ENCODE data around the gene ZNF367. TPM values are rescaled to one million over a fixed set of nuclear protein-coding genes. Genes with fewer than 3 reads are reported as not detected.
A peak's percentile ranks its signal among the peaks of the same experiment; 100 is the strongest.

The ZNF367 gene
- total RNA-seq, 4 donors from 2014 or later, result 2.0 to 3.4 (median 2.6) TPM

DNA sequence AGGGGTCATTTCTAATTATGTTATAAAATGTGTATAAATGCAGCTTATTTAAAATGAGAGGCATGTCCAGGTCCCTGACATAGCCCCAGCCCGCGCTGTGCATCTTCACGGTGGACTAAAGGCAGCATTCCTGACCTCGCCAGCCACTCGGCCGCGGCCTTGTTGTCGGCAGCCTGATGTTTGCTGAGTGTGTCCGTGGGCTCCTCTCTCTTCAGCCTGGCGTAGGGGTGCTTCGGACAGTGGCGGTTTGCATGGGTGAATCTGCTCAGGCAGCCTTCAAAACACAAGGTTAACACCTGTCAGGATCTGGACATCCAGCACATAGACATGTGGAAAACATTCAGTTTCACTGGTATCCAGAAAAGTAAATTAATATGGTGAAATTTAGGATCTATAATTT is 25.9 kb downstream of the ZNF367 start:
- no peak overlapping the region for H3K27ac ChIP-seq (replicated peaks in 1 of 4)
- H3K4me1 ChIP-seq, result no peaks in the 10 kb centered on the region
- intact Hi-C loops (cut with DNase I), result no loop called here
- H3K36me3 ChIP-seq, result peaks cover 0 to 4% (median 0%) of the 10 kb centered on the region in 4 donors
- 95% methylated on average over 12 of the region's 12 CpGs for WGBS
- no peaks in the 10 kb centered on the region for H3K27me3 ChIP-seq
- TF ChIP-seq POLR2AphosphoS5 (IDR thresholded peaks at IDR 0.05) (no peak), EP300 (IDR thresholded peaks at IDR 0.05) (no peak), POLR2A (IDR thresholded peaks at IDR 0.05; ENCODE audit: low read depth) (no peak)
- TF ChIP-seq, protein P1, sequence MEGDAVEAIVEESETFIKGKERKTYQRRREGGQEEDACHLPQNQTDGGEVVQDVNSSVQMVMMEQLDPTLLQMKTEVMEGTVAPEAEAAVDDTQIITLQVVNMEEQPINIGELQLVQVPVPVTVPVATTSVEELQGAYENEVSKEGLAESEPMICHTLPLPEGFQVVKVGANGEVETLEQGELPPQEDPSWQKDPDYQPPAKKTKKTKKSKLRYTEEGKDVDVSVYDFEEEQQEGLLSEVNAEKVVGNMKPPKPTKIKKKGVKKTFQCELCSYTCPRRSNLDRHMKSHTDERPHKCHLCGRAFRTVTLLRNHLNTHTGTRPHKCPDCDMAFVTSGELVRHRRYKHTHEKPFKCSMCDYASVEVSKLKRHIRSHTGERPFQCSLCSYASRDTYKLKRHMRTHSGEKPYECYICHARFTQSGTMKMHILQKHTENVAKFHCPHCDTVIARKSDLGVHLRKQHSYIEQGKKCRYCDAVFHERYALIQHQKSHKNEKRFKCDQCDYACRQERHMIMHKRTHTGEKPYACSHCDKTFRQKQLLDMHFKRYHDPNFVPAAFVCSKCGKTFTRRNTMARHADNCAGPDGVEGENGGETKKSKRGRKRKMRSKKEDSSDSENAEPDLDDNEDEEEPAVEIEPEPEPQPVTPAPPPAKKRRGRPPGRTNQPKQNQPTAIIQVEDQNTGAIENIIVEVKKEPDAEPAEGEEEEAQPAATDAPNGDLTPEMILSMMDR (IDR thresholded peaks at IDR 0.05), result no peak
- H3K9me3 ChIP-seq, result no peaks in the 10 kb centered on the region
- DNase-seq (ENCODE audit: extremely low spot score), result no peak
- no peak overlapping the region for H3K4me3 ChIP-seq

DNA sequence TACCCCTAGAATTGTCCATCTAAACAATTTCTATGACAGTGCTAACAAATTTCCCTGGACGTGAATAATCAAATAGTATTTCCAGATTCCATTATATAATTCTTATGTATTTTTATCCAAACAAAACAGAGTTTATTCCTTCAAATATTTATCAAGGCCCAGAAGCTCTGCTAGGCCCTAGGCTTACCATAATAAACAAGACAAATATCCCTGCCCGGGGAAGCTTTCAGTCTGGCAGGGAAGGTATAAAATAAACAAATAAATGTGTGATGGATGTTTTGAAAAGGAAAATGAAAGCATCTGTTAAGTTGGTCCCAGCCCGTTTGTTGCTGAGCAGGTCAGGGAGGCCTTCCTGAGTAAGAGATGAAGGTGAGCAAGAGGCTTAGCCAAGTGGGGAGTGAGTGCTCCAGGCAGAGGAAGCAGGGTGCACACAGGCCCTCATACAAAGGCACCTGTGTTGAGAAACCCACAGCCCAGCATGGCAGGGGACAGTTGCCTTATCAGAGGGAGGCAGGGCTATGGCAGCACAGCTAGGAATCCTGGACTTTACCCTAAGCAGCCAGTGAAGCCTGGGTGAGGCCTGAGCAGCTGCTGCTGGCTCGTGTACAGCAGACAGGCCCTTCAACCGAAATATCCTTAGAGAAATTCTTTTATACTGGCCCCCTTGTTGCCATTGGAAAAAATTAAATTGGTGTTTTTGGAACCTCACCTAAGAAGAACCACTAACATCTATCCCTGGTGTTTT is 27.0 kb downstream of the ZNF367 start:
- WGBS, result 53% methylated on average over 5 of the region's 5 CpGs

DNA sequence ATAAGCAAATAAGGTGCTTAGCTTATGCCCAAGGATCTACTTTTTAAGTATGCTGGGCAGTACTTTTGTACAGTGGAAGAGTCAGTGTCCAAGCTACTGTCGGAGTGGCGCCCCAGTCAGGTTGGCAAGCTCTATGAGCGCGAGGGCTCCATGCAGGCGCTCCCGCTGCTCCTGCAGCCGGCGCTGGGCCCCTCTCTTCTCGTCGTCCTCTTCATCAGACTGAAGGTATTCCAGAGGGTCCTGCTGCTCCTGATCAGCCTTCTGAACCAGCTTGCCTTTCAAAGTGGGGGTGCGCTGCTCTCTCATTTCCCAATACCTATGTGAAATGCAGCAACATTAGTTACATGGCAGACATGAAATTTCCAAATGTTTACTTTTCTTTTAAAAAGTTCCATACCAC is 30.0 kb downstream of the ZNF367 start:
- TF ChIP-seq POLR2AphosphoS5 (IDR thresholded peaks at IDR 0.05) (no peak), EP300 (IDR thresholded peaks at IDR 0.05) (no peak)
- no peaks in the 10 kb centered on the region for H3K9me3 ChIP-seq
- no peaks in the 10 kb centered on the region for H3K27me3 ChIP-seq
- 100% methylated on average over 4 of the region's 11 CpGs for WGBS
- intact Hi-C loops (cut with DNase I), result no loop called here
- no peak overlapping the region for H3K27ac ChIP-seq (replicated peaks in 1 of 4)
- DNase-seq (ENCODE audit: extremely low spot score), result no peak
- peaks cover 7 to 9% (median 8%) of the 10 kb centered on the region in 4 donors for H3K4me1 ChIP-seq
- no peak overlapping the region for H3K4me3 ChIP-seq
- peaks cover 0 to 4% (median 0%) of the 10 kb centered on the region in 4 donors for H3K36me3 ChIP-seq

More for the DNA sequence above, 27.0 kb downstream of the ZNF367 start:
- intact Hi-C loops (cut with DNase I), result no loop called here
- H3K9me3 ChIP-seq, result no peaks in the 10 kb centered on the region
- H3K36me3 ChIP-seq, result peaks cover 0 to 4% (median 0%) of the 10 kb centered on the region in 4 donors
- H3K4me1 ChIP-seq, result peaks cover 0 to 7% (median 0%) of the 10 kb centered on the region in 4 donors
- no peak for DNase-seq (ENCODE audit: extremely low spot score)
- no peak overlapping the region for H3K27ac ChIP-seq (replicated peaks in 1 of 4)
- no peaks in the 10 kb centered on the region for H3K27me3 ChIP-seq
- TF ChIP-seq POLR2AphosphoS5 (IDR thresholded peaks at IDR 0.05) (no peak), EP300 (IDR thresholded peaks at IDR 0.05) (no peak), POLR2A (IDR thresholded peaks at IDR 0.05; ENCODE audit: low read depth) (no peak)
- TF ChIP-seq, protein P1 (IDR thresholded peaks at IDR 0.05), result no peak
- H3K4me3 ChIP-seq, result no peak overlapping the region

DNA sequence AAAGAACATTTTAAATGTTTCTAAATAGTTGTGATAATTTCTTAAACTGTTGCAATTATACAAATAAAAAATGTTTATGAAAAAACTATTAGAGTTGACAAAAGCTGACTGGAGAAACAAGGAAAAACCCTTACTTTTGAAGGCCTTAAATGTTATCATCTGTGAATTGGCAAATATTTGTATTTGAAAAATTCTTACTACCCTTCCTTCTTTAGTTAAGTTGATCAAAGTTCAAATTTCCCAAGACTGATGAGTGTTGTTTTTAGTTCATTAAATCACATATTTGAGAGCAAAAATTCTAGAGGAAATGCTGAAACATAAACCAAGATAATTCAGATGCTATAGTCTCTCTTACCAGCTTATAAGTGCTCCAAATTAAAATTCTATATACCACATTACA is 32.0 kb downstream of the ZNF367 start:
- Histone ChIP-seq H3K9me3 (no peaks in the 10 kb centered on the region), H3K4me3 (no peak overlapping the region), H3K27me3 (no peaks in the 10 kb centered on the region), H3K4me1 (peaks cover 23 to 27% (median 27%) of the 10 kb centered on the region in 4 donors), H3K36me3 (no peaks in the 10 kb centered on the region), H3K27ac (replicated peaks in 1 of 4) (no peak overlapping the region)
- TF ChIP-seq EP300 (IDR thresholded peaks at IDR 0.05), result no peak
- TF ChIP-seq, protein P1 (IDR thresholded peaks at IDR 0.05), result no peak
- TF ChIP-seq POLR2AphosphoS5 (IDR thresholded peaks at IDR 0.05), result no peak
- no peak for TF ChIP-seq POLR2A (IDR thresholded peaks at IDR 0.05; ENCODE audit: low read depth)
- DNase-seq (ENCODE audit: extremely low spot score), result no peak
- intact Hi-C loops (cut with DNase I), result no loop called here

DNA sequence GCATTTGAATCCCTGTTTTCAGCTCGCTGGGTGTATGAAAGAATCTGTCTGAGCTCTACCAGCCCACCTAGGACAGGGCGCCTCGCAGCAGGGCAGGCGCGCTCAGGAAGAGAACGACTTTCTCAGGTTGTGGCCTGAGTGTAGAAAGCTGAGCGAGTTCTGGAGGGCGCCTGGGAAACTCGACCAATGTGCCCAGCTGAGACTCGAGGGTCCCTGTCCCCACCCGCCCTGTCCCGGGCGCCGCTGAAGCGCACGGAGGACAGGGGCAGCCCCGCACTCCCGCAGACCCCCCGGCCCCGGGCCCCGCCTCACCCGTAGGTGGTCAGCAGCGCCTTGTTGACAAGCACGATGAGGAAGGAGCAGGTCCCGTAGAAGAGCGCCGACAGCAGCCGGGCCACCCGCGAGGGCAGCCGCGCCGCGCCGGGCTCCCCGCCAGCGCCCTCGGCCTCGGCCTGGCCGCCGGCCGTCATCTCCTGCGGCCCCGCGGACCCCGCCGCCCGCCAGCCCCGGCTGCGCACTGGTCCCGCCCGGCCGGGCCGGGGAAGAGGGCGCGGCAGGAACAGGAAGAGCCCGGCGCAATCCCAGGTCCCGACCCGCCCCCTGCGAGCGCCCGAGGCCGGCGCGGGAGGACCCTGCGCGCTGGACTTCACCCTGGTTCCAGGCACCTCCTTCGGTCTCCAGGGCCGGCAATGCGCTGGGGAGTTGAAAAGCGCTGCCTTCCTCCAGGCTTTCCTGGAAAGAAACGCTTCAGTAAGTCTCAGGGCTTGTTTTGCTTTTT is 34.8 kb downstream of the ZNF367 start, which contains the start of gene SLC35D2:
TSS of gene SLC35D2 (minus strand) at position 547 of the 778 bp plus-strand sequence. CDS start at position 470, 77 bp downstream.
- peak within 1 kb of the TSS; percentile 86 to 93 (median 92) for H3K27ac ChIP-seq (replicated peaks in 1 of 4)
- 2% methylated on average over 7 of the region's 73 CpGs for WGBS
- H3K4me3 ChIP-seq, result peak within 1 kb of the TSS; percentile 79 to 89 (median 88)
- H3K4me1 ChIP-seq, result peaks cover 26 to 37% (median 33%) of the 10 kb centered on the region in 4 donors
- no peaks in the 10 kb centered on the region for H3K9me3 ChIP-seq
- no peaks in the 10 kb centered on the region for H3K27me3 ChIP-seq
- no peak for DNase-seq (ENCODE audit: extremely low spot score)
- peak; percentile 35 to 56 for TF ChIP-seq POLR2AphosphoS5 (IDR thresholded peaks at IDR 0.05)
- no peak for TF ChIP-seq EP300 (IDR thresholded peaks at IDR 0.05)
- TF ChIP-seq, protein P1 (IDR thresholded peaks at IDR 0.05), result peak in 1 of 3 experiments; percentile 5
- no peak for TF ChIP-seq POLR2A (IDR thresholded peaks at IDR 0.05; ENCODE audit: low read depth)
- H3K36me3 ChIP-seq, result peaks cover 0 to 9% (median 2%) of the 10 kb centered on the region in 4 donors
- intact Hi-C loops (cut with DNase I), result no loop called here
